Fibroblast of the aortic adventitia (primary cell): ENCODE measurements around the gene ZNHIT2. TPM values are rescaled to one million over a fixed set of nuclear protein-coding genes. Genes with fewer than 3 reads are reported as not detected.

Source experiments
- DNase-seq: peaks from one replicate; pipeline ENCODE4 v3.0.0-alpha.2; 2010; ENCODE audit warnings: low read depth
- H3K4me3 ChIP-seq: 2 replicates; pipeline ENCODE4 v1.5.1; 2011; ENCODE audit warnings: low read depth, mild to moderate bottlenecking, control low read depth, low read length, moderate library complexity
- small RNA-seq: library from RNA; depleted of rRNA; stranded (forward); fragments of <200 nt; gene quantifications from one replicate; pipeline ENCODE3, GENCODE V24; 2012
- total RNA-seq: library from RNA; depleted of rRNA; stranded (reverse); fragments of >200 nt; gene quantifications from 2 replicates; pipeline ENCODE4 v1.2.3, GENCODE V29; 2012; ENCODE audit warnings: low replicate concordance
- TF ChIP-seq, protein P1 (sequence below): IDR thresholded peaks from 2 replicates; pipeline ENCODE4 v1.5.1; 2011; ENCODE audit warnings: mild to moderate bottlenecking, low read length, control low read depth, inconsistent platforms; ENCODE audit not compliant: insufficient read depth

The ZNHIT2 gene
- total RNA-seq, 1 donor = 9.9 TPM

DNA sequence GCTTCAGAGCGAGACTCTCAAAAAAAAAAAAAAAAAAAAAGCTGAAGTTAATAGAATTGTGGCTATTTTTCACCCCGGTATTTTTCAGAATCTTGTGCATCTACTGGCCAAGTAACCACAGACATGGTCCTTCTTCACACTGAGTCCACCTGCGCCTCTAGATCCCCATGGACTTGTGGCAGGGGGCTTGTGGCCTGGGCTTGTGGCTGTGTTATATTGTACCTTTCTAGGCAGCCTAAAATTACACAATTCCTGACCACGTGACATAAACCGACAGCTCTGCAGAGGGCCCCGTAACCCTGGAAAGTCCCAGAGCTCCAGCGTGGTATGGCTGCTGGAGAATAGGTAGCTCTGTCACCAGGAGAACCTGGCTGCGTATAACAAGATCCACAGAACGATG lies 48.3 kb downstream of the ZNHIT2 start:
- no peak overlapping the region for H3K4me3 ChIP-seq
- TF ChIP-seq, protein P1, sequence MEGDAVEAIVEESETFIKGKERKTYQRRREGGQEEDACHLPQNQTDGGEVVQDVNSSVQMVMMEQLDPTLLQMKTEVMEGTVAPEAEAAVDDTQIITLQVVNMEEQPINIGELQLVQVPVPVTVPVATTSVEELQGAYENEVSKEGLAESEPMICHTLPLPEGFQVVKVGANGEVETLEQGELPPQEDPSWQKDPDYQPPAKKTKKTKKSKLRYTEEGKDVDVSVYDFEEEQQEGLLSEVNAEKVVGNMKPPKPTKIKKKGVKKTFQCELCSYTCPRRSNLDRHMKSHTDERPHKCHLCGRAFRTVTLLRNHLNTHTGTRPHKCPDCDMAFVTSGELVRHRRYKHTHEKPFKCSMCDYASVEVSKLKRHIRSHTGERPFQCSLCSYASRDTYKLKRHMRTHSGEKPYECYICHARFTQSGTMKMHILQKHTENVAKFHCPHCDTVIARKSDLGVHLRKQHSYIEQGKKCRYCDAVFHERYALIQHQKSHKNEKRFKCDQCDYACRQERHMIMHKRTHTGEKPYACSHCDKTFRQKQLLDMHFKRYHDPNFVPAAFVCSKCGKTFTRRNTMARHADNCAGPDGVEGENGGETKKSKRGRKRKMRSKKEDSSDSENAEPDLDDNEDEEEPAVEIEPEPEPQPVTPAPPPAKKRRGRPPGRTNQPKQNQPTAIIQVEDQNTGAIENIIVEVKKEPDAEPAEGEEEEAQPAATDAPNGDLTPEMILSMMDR = no peak
- DNase-seq = no peak

DNA sequence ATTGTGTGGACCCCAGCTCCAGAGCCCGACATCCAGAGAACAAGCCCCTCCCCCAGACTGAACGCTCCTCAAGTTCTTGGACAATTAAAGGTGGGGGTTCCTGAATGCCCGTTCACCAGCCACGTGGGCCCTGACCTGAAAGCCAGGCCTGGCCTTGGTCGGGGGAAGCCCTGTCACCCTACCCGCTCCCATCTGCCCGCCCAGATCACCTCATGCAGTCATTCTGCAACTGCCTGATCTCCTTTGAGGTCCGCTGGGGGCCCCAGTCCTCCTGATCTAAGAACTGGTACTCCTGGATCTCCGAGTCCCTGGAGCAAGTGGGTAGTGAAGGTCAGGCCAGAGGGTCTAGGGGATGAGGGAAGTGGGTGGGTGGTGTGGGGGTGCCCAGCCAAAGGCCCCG lies 50.1 kb downstream of the ZNHIT2 start:
- H3K4me3 ChIP-seq = no peak overlapping the region
- TF ChIP-seq, protein P1 = no peak
- no peak for DNase-seq

DNA sequence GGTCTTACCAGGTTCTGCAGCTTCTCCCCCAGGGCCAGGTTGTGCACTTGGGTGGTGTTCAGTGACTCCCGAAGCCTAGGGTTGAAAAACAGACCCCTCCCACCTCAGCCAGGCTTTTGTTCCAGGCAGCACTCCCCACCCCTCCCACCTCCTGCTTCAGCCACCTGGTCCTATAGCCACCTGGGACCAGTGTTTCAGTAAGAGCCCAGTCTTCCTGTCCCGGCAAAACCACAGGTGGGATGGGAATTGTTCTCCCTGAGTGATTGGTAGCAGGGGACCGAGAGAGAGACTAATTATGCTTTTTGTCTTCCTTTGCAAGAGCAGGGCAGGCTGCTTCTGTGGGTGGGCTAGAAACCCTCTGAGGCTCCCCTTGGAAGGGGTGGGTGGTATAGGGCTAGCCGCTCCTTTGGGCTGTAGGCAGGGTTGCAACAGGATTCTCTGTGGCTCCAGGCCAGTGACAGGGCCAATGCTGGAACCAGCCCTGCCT lies 50.7 kb downstream of the ZNHIT2 start:
- TF ChIP-seq, protein P1 = no peak
- no peak for DNase-seq
- H3K4me3 ChIP-seq = no peak overlapping the region

Small RNAs within 50 kb of the gene (small RNA-seq; reads per million reads assigned to genes)
- gene HIGD1AP10 (not detected), gene PDCL2P2 (not detected), gene RNU2-23P (14.6 reads per million, percentile 95 among the genes with 10 or more reads in this experiment)

Other genes with a start within 250 kb of the ZNHIT2 start
- gene EHD1, start 239.1 kb downstream of the ZNHIT2 start, total RNA-seq = 68.1 and 113 TPM in 2 replicates
- 18.2 and 18.8 TPM in 2 replicates for gene ATG2A, start 200.5 kb downstream of the ZNHIT2 start, total RNA-seq
- gene PPP2R5B, start 193.0 kb downstream of the ZNHIT2 start, total RNA-seq = 7.9 and 9.3 TPM in 2 replicates
- not detected in 2 replicates for gene GPHA2, start 181.8 kb downstream of the ZNHIT2 start, total RNA-seq
- not detected in 2 replicates for gene MAJIN, start 145.6 kb downstream of the ZNHIT2 start, total RNA-seq
- 0.25 and 0.45 TPM in 2 replicates for gene BATF2, start 120.7 kb downstream of the ZNHIT2 start, total RNA-seq
- gene ARL2, start 103.5 kb downstream of the ZNHIT2 start, total RNA-seq = 14.9 and 97.9 TPM in 2 replicates
- 11.1 and 17.4 TPM in 2 replicates for gene SNX15, start 90.3 kb downstream of the ZNHIT2 start, total RNA-seq
- 13.0 and 19.1 TPM in 2 replicates for gene SAC3D1, start 76.5 kb downstream of the ZNHIT2 start, total RNA-seq
- gene NAALADL1, start 59.1 kb downstream of the ZNHIT2 start, total RNA-seq = 9.7 and 11.5 TPM in 2 replicates
- gene CDCA5, start 33.7 kb downstream of the ZNHIT2 start, total RNA-seq = 2.5 and 19.3 TPM in 2 replicates
- 9.6 and 42.5 TPM in 2 replicates for gene ZFPL1, start 33.5 kb downstream of the ZNHIT2 start, total RNA-seq
- 211 and 336 TPM in 2 replicates for gene VPS51, start 21.5 kb downstream of the ZNHIT2 start, total RNA-seq
- gene TM7SF2, start 5.8 kb downstream of the ZNHIT2 start, total RNA-seq = 9.2 and 10.0 TPM in 2 replicates
- 239 and 640 TPM in 2 replicates for gene FAU, start 4.4 kb upstream of the ZNHIT2 start, total RNA-seq
- 24.2 and 34.7 TPM in 2 replicates for gene MRPL49, start 4.6 kb upstream of the ZNHIT2 start, total RNA-seq
- 10.4 and 24.3 TPM in 2 replicates for gene SYVN1, start 16.8 kb upstream of the ZNHIT2 start, total RNA-seq
- not detected in 2 replicates for gene SPDYC, start 52.5 kb upstream of the ZNHIT2 start, total RNA-seq
- 43.2 and 164 TPM in 2 replicates for gene CAPN1, start 64.2 kb upstream of the ZNHIT2 start, total RNA-seq
- gene POLA2, start 144.3 kb upstream of the ZNHIT2 start, total RNA-seq = 8.7 and 32.4 TPM in 2 replicates
- 4.7 and 28.0 TPM in 2 replicates for gene CDC42EP2, start 197.2 kb upstream of the ZNHIT2 start, total RNA-seq
- 46.4 and 75.9 TPM in 2 replicates for gene DPF2, start 216.2 kb upstream of the ZNHIT2 start, total RNA-seq
- 0.27 TPM in 1 of 2 replicates, not detected in the other for gene TIGD3, start 237.1 kb upstream of the ZNHIT2 start, total RNA-seq